CD14-positive monocyte (primary cell): ENCODE measurements around the gene C9orf78. TPM values are rescaled to one million over a fixed set of nuclear protein-coding genes. Genes with fewer than 3 reads are reported as not detected.

ENCODE experiments used
- DNase-seq, 3 donors: peaks; one replicate each; pipeline ENCODE4 v3.0.0-alpha.2; 2011 to 2022
- H2AFZ ChIP-seq: 2 replicates; pipeline ENCODE4 v1.6.0; 2012; ENCODE audit warnings: mild to moderate bottlenecking, low read depth, low read length, inconsistent platforms; ENCODE audit not compliant: insufficient read depth, poor library complexity, severe bottlenecking
- H3K27ac ChIP-seq, 2 donors: 1 replicate in 1 of 2; 2 replicates in 1 of 2; pipeline ENCODE4 v1.5.1; 2012 to 2013; ENCODE audit warnings: low read length in 2 of 2, control low read depth in 1 of 2, inconsistent platforms in 1 of 2, low read depth in 1 of 2, mild to moderate bottlenecking in 1 of 2
- H3K27me3 ChIP-seq, 2 donors: one replicate each; pipeline versions ENCODE4 v1.6.0 to v1.6.1; 2011 to 2013; ENCODE audit warnings: low read length in 2 of 2; ENCODE audit not compliant: control insufficient read depth in 2 of 2, insufficient read depth in 2 of 2
- H3K36me3 ChIP-seq, 2 donors: replicated peaks in 1 of 2; 1 replicate in 1 of 2; 2 replicates in 1 of 2; pipeline versions ENCODE4 v1.5.1 to v1.6.1; 2012 to 2013; ENCODE audit warnings: low read length in 2 of 2, control low read depth in 1 of 2, inconsistent platforms in 1 of 2, mild to moderate bottlenecking in 1 of 2; ENCODE audit not compliant: insufficient read depth in 2 of 2, control insufficient read depth in 1 of 2
- H3K4me1 ChIP-seq, 2 donors: 1 replicate in 1 of 2; 2 replicates in 1 of 2; pipeline versions ENCODE4 v1.5.1 to v1.6.1; 2012 to 2013; ENCODE audit warnings: low read length in 2 of 2, control low read depth in 1 of 2, inconsistent platforms in 1 of 2, mild to moderate bottlenecking in 1 of 2, moderate library complexity in 1 of 2; ENCODE audit not compliant: insufficient read depth in 2 of 2, control insufficient read depth in 1 of 2
- H3K4me2 ChIP-seq: replicated peaks from 2 replicates; pipeline ENCODE3; 2012; ENCODE audit warnings: low read length, moderate library complexity, mild to moderate bottlenecking; ENCODE audit not compliant: poor library complexity, severe bottlenecking; ENCODE audit errors: extremely low read depth
- H3K4me3 ChIP-seq, 3 experiments: fragments of 200-600 bp in 1 of 3; sonication (generic) in 1 of 3; replicated peaks in 1 of 3; 1 replicate in 2 of 3; 2 replicates in 1 of 3; pipeline ENCODE4 v1.5.1; 2011 to 2013; ENCODE audit warnings: low read length in 3 of 3, mild to moderate bottlenecking in 3 of 3, control low read depth in 2 of 3, low read depth in 2 of 3, inconsistent platforms in 1 of 3, moderate library complexity in 1 of 3
- H3K79me2 ChIP-seq: 2 replicates; pipeline ENCODE4 v1.6.0; 2012; ENCODE audit warnings: mild to moderate bottlenecking, control low read depth, inconsistent platforms, low read length, moderate library complexity; ENCODE audit not compliant: insufficient read depth
- H3K9ac ChIP-seq: 2 replicates; pipeline ENCODE4 v1.6.0; 2017; ENCODE audit warnings: low read length, mild to moderate bottlenecking; ENCODE audit not compliant: insufficient read depth, poor library complexity, severe bottlenecking
- H3K9me3 ChIP-seq, 2 donors: replicated peaks in 1 of 2; 1 replicate in 1 of 2; 2 replicates in 1 of 2; pipeline versions ENCODE4 v1.5.1 to v1.6.1; 2012 to 2013; ENCODE audit warnings: low read length in 2 of 2, control low read depth in 1 of 2; ENCODE audit not compliant: control insufficient read depth in 1 of 2, insufficient read depth in 1 of 2
- H4K20me1 ChIP-seq: 2 replicates; pipeline ENCODE4 v1.6.0; 2012; ENCODE audit warnings: mild to moderate bottlenecking, low read length, control low read depth, moderate library complexity; ENCODE audit not compliant: insufficient read depth
- H3K27ac Mint-ChIP-seq, 7 donors: one replicate each; pipeline ENCODE4 v1.8.0; 2020; ENCODE audit warnings: mild to moderate bottlenecking in 7 of 7, mixed read lengths in 7 of 7, moderate library complexity in 6 of 7, inconsistent platforms in 2 of 7
- H3K27me3 Mint-ChIP-seq, 3 donors: one replicate each; pipeline ENCODE4 v1.8.0; 2021 to 2022; ENCODE audit warnings: low read depth in 3 of 3, mild to moderate bottlenecking in 3 of 3, mixed read lengths in 3 of 3, moderate library complexity in 3 of 3, inconsistent platforms in 1 of 3
- H3K36me3 Mint-ChIP-seq, 2 donors: one replicate each; pipeline ENCODE4 v1.8.0; 2020; ENCODE audit warnings: mixed read lengths in 2 of 2, inconsistent platforms in 1 of 2, mild to moderate bottlenecking in 1 of 2
- H3K4me1 Mint-ChIP-seq: one replicate; pipeline ENCODE4 v1.8.0; 2020; ENCODE audit warnings: mild to moderate bottlenecking, mixed read lengths
- H3K4me3 Mint-ChIP-seq, 2 donors: one replicate each; pipeline ENCODE4 v1.8.0; 2020; ENCODE audit warnings: mild to moderate bottlenecking in 2 of 2, mixed read lengths in 2 of 2, moderate library complexity in 1 of 2
- H3K9me3 Mint-ChIP-seq, 7 donors: one replicate each; pipeline ENCODE4 v1.8.0; 2020 to 2022; ENCODE audit warnings: mixed read lengths in 7 of 7, mild to moderate bottlenecking in 6 of 7, moderate library complexity in 6 of 7, inconsistent platforms in 2 of 7
- CTCF ChIP-seq: fragments of 200-600 bp; IDR thresholded peaks from one replicate; pipeline ENCODE4 v1.8.0; 2022; ENCODE audit warnings: antibody characterized with exemption, mild to moderate bottlenecking
- WGBS: methylation state at CpG from one replicate; pipeline ENCODE4 v1.1.5; 2013; ENCODE audit warnings: missing lambda C conversion rate; ENCODE audit not compliant: insufficient coverage; 5-methylcytosine and 5-hydroxymethylcytosine counted together
- intact Hi-C, 2 donors: fragments of 100-400 bp; cut with micrococcal nuclease; formaldehyde crosslinking; loops; one replicate each; pipeline versions ENCODE4 v1.15.0 to v1.15.1; 2023
- polyA plus RNA-seq, 3 donors: library from polyadenylated mRNA; depleted of rRNA in 1 of 3; unstranded in 2 of 3; stranded (reverse) in 1 of 3; fragments of 300-500 nt in 2 of 3; fragments of >200 nt in 1 of 3; fragmentation: Illumina TruSeq in 2 of 3; gene quantifications; 1 replicate in 2 of 3; 2 replicates in 1 of 3; pipeline ENCODE4 v1.2.3, GENCODE V29; 2012 to 2021

C9orf78 gene
- polyA plus RNA-seq, 3 donors: 53.3 to 82.4 (median 65.5) TPM

GRCh38 chr9:129836311-129837007, 1.4 kb upstream of the C9orf78 start:
- intact Hi-C loops: loop anchor here in 1 of 2 donors (5.0 kb wide), 1 partner anchor 34 kb away; the partner anchor contains the start of gene TOR1B
- no peaks in the 10 kb centered on the region for H3K27me3 ChIP-seq
- H3K4me2 ChIP-seq: peak overlapping the region; percentile 97
- H2AFZ ChIP-seq: peak overlapping the region; percentile 84
- TF ChIP-seq CTCF: no peak
- Mint-ChIP-seq H3K9me3 (no peaks in the 10 kb centered on the region), H3K4me1 (peaks cover 32% of the 10 kb centered on the region), H3K4me3 (peak overlapping the region; percentile 92 to 94), H3K27me3 (peaks cover 0 to 3% (median 1%) of the 10 kb centered on the region in 3 donors), H3K36me3 (peaks cover 20 to 29% of the 10 kb centered on the region in 2 donors), H3K27ac (peak overlapping the region in 3 of 7 donors; percentile 85 to 95 (median 89))
- peaks cover 22% of the 10 kb centered on the region for H4K20me1 ChIP-seq
- peak overlapping the region; percentile 91 for H3K9ac ChIP-seq
- peaks cover 53% of the 10 kb centered on the region for H3K79me2 ChIP-seq
- peak; percentile 8 to 23 (median 15) for DNase-seq
- no peaks in the 10 kb centered on the region for H3K9me3 ChIP-seq
- H3K27ac ChIP-seq: no peak overlapping the region
- H3K4me3 ChIP-seq: peak overlapping the region; percentile 54 to 88 (median 87)
- H3K36me3 ChIP-seq: peaks cover 16 to 27% of the 10 kb centered on the region in 2 donors
- peaks cover 20 to 26% of the 10 kb centered on the region in 2 donors for H3K4me1 ChIP-seq
- 18% methylated on average over 16 of the region's 16 CpGs for WGBS

GRCh38 chr9:129835860-129836223, 767 bp upstream of the C9orf78 start:
- Mint-ChIP-seq H3K27ac (peak overlapping the region; percentile 74 to 95 (median 89)), H3K4me1 (peaks cover 32% of the 10 kb centered on the region), H3K36me3 (peaks cover 23 to 35% of the 10 kb centered on the region in 2 donors), H3K4me3 (peak overlapping the region; percentile 92 to 94), H3K9me3 (no peaks in the 10 kb centered on the region), H3K27me3 (peaks cover 0 to 3% (median 1%) of the 10 kb centered on the region in 3 donors)
- peaks cover 20 to 26% of the 10 kb centered on the region in 2 donors for H3K4me1 ChIP-seq
- DNase-seq: peak in 1 of 3 donors; percentile 19
- H3K79me2 ChIP-seq: peaks cover 50% of the 10 kb centered on the region
- TF ChIP-seq CTCF: no peak
- peak overlapping the region in 1 of 2 donors; percentile 94 for H3K27ac ChIP-seq
- peak overlapping the region; percentile 91 for H3K9ac ChIP-seq
- H3K27me3 ChIP-seq: no peaks in the 10 kb centered on the region
- H3K9me3 ChIP-seq: no peaks in the 10 kb centered on the region
- 0% methylated on average over 14 of the region's 19 CpGs for WGBS
- peak overlapping the region; percentile 97 for H3K4me2 ChIP-seq
- H3K4me3 ChIP-seq: peak overlapping the region; percentile 54 to 88 (median 87)
- peaks cover 22 to 28% of the 10 kb centered on the region in 2 donors for H3K36me3 ChIP-seq
- peak overlapping the region; percentile 84 for H2AFZ ChIP-seq
- intact Hi-C loops: loop anchor here in 1 of 2 donors (5.0 kb wide), 1 partner anchor 34 kb away; the partner anchor contains the start of gene TOR1B
- H4K20me1 ChIP-seq: peaks cover 19% of the 10 kb centered on the region
